ENCODE measurements around the gene KCNQ1. TPM values are rescaled to one million over a fixed set of nuclear protein-coding genes. Genes with fewer than 3 reads are reported as not detected.
"Not testable (repeated sequence)": the region's sequence is repeated elsewhere in the genome, so short reads cannot be mapped to it uniquely, and the experiment has no call there.

The KCNQ1 gene
- total RNA-seq, 2 experiments from 2014 or later, result 9.1 to 10.9 TPM

DNA sequence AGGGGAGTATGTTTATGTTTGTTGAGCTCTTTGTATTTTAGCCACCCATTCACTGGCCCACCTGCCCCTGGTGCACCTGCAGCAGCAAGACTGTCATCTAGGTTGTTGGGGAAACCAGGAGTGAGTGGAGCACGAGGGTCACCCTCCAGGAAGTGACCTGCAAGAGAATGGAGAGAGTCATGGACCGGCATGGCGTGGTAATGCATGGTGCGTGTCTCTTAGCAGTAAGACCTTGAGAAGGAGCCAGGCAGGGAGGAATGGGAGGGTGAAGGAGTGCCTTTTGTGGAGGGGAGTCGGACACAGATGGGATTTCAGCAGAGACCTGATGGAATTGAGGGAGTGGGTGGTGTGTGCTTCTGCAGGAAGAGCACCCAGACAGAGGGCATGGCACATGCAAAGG is 37.9 kb downstream of the KCNQ1 start:
- ChIA-PET CTCF (no interaction called here), POLR2A (no interaction called here)
- Mint-ChIP-seq H3K9me3 (ENCODE audit: low read depth) (peaks cover 32% of the 10 kb centered on the region), H3K27ac (no peak overlapping the region), H3K27me3 (no peaks in the 10 kb centered on the region), H3K36me3 (ENCODE audit: low read depth) (peaks cover 48% of the 10 kb centered on the region), H3K4me3 (no peak overlapping the region), H3K4me1 (peaks cover 26% of the 10 kb centered on the region)
- DNase-seq (no peak), ATAC-seq (no peak)
- intact Hi-C loops (cut with DNase I, micrococcal nuclease), result loop anchor here in 1 of 2 experiments (5.0 kb wide), 1 partner anchor 35 kb away; the partner anchor contains the start of gene KCNQ1

DNA sequence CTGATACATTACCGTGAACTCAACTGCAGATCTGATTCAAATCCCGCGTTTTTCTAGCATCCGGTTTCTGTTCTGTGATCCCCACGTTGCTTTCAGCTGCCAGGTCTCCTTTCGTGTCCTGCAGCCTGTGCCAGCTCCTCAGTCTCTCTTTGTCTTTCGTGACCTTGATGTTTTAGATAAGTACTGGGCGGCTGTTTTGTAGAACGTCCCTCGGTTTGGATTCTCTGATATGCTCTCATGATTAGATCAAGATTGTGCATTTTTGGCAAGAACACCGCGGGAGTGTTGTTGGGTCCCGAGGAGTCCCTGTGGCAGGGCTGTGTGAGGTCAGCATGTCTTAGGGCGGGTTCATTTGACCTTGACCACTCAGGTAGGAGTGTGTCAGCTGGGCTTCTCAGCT is 38.6 kb downstream of the KCNQ1 start:
- Mint-ChIP-seq H3K27ac (no peak overlapping the region), H3K4me1 (peaks cover 26% of the 10 kb centered on the region), H3K9me3 (ENCODE audit: low read depth) (peaks cover 35% of the 10 kb centered on the region), H3K36me3 (ENCODE audit: low read depth) (peaks cover 48% of the 10 kb centered on the region), H3K27me3 (no peaks in the 10 kb centered on the region), H3K4me3 (no peak overlapping the region)
- DNase-seq (no peak), ATAC-seq (no peak)
- CTCF ChIA-PET, result interaction anchor here (1.8 kb wide), 1 partner anchor 57 kb away, joined by 3 read pairs; no protein-coding TSS in a partner anchor
- POLR2A ChIA-PET, result no interaction called here
- intact Hi-C loops (cut with DNase I, micrococcal nuclease), result loop anchor here in 1 of 2 experiments (5.0 kb wide), 1 partner anchor 36 kb away; the partner anchor contains the start of gene KCNQ1

DNA sequence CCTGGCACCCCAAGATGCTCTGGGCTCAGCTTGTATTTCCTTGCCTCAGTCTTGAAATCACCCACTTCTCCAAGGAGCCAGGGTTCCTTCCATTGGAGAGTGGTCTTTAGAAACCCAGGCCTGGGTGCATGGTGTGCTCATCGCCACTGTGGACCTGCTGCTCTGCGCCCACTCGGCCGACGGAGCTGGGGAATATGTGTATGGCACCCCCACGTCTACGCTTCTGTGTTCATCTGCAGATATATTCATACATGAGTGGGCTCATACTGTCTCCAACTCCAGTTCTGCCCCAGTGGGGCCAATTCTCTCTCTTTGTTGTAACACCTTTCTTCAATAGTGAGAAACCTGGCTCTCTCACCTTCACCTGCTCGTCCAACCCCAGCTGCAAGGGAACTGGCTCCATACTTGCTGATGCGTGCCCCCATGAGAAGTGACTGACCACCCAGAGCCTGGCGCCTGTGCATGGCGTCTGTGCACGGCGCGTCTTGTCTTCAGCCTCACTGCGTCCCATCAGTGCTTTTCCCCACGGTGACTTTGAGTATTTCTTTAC is 39.8 kb downstream of the KCNQ1 start:
- Mint-ChIP-seq H3K4me3 (no peak overlapping the region), H3K4me1 (peaks cover 24% of the 10 kb centered on the region), H3K9me3 (ENCODE audit: low read depth) (peaks cover 40% of the 10 kb centered on the region), H3K36me3 (ENCODE audit: low read depth) (peaks cover 45% of the 10 kb centered on the region), H3K27me3 (no peaks in the 10 kb centered on the region), H3K27ac (no peak overlapping the region)
- ATAC-seq (no peak), DNase-seq (no peak)
- intact Hi-C loops (cut with DNase I, micrococcal nuclease), result loop anchor here in 1 of 2 experiments (5.0 kb wide), 1 partner anchor 37 kb away; the partner anchor contains the start of gene KCNQ1
- ChIA-PET CTCF (interaction anchor here (1.8 kb wide), 1 partner anchor 58 kb away, joined by 3 read pairs; no protein-coding TSS in a partner anchor), POLR2A (no interaction called here)

GRCh38 chr11:2488004-2488403 is 43.2 kb downstream of the KCNQ1 start:
- CTCF ChIA-PET, result interaction anchor here (0.8 kb wide), 1 partner anchor 1011 kb away, joined by 3 read pairs; no protein-coding TSS in a partner anchor
- DNase-seq (no peak), ATAC-seq (no peak)
- no peaks in the 10 kb centered on the region for H3K4me1 Mint-ChIP-seq
- POLR2A ChIA-PET, result no interaction called here
- H3K4me3 Mint-ChIP-seq, result no peak overlapping the region
- peaks cover 38% of the 10 kb centered on the region for H3K9me3 Mint-ChIP-seq (ENCODE audit: low read depth)
- intact Hi-C loops (cut with DNase I, micrococcal nuclease), result no loop called here
- peaks cover 38% of the 10 kb centered on the region for H3K36me3 Mint-ChIP-seq (ENCODE audit: low read depth)
- no peak overlapping the region for H3K27ac Mint-ChIP-seq
- no peaks in the 10 kb centered on the region for H3K27me3 Mint-ChIP-seq

- ATAC-seq (no peak), DNase-seq (no peak)
- ChIA-PET CTCF (interaction anchor here (0.6 kb wide), 1 partner anchor 891 kb away, joined by 3 read pairs; no protein-coding TSS in a partner anchor), POLR2A (interaction anchor here (0.7 kb wide), 1 partner anchor 65 kb away, joined by 3 read pairs; no protein-coding TSS in a partner anchor)
- H3K27me3 Mint-ChIP-seq, result no peaks in the 10 kb centered on the region
- H3K27ac Mint-ChIP-seq, result no peak overlapping the region
- peaks cover 42% of the 10 kb centered on the region for H3K9me3 Mint-ChIP-seq (ENCODE audit: low read depth)
- intact Hi-C loops (cut with DNase I, micrococcal nuclease), result no loop called here
- no peak overlapping the region for H3K4me3 Mint-ChIP-seq
- H3K36me3 Mint-ChIP-seq (ENCODE audit: low read depth), result peaks cover 38% of the 10 kb centered on the region
- no peaks in the 10 kb centered on the region for H3K4me1 Mint-ChIP-seq
Measured at GRCh38 chr11:2489083-2489482, 44.3 kb downstream of the KCNQ1 start.

DNA sequence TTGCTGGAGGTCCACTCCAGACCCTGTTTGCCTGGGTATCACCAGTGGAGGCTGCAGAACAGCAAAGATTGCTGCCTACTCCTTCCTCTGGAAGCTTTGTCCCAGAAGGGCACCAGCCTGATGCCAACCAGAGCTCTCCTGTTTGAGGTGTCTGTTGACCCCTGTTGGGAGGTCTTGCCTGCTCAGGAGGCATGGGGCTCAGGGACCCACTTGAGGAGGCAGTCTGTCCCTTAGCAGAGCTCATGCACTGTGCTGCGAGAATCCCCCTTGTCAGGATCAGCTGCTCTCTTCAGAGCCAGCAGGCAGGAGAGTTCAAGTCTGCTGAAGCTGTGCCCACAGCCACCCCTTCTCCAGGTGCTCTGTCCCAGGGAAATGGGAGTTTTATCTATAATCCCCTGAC is 53.1 kb downstream of the KCNQ1 start:
- POLR2A ChIA-PET; H3K27ac Mint-ChIP-seq; intact Hi-C loops (cut with DNase I, micrococcal nuclease); H3K27me3 Mint-ChIP-seq; H3K4me3 Mint-ChIP-seq; H3K4me1 Mint-ChIP-seq; DNase-seq; ATAC-seq: not testable (repeated sequence)
- peaks cover 40% of the 10 kb centered on the region for H3K36me3 Mint-ChIP-seq (ENCODE audit: low read depth)
- CTCF ChIA-PET, result interaction anchor here (0.8 kb wide), 1 partner anchor 390 kb away, joined by 3 read pairs; no protein-coding TSS in a partner anchor
- peaks cover 44% of the 10 kb centered on the region for H3K9me3 Mint-ChIP-seq (ENCODE audit: low read depth)

DNA sequence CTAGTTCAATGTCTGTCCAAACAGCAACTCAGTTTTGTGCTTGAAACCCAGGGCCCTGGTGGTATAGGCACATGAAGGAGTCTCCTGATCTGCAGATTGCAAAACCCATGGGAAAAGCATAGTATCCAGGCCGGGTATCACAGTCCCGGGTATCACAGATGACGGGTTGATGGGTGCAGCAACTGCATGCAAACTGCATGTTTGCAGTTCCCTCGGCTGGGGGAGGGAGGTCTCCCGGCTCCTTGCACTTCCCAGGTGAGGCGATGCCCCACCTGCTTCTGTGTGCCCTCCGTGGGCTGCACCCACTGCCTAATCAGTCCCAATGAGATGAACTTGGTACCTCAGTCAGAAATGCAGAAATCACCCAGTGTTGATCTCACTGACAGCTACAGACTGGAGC is 53.9 kb downstream of the KCNQ1 start:
- DNase-seq (no peak), ATAC-seq (no peak)
- Mint-ChIP-seq H3K4me3 (no peak overlapping the region), H3K4me1 (peaks cover 2% of the 10 kb centered on the region), H3K36me3 (ENCODE audit: low read depth) (peaks cover 39% of the 10 kb centered on the region), H3K27me3 (no peaks in the 10 kb centered on the region), H3K9me3 (ENCODE audit: low read depth) (peaks cover 44% of the 10 kb centered on the region), H3K27ac (no peak overlapping the region)
- CTCF ChIA-PET, result no interaction called here
- POLR2A ChIA-PET, result no interaction called here
- intact Hi-C loops (cut with DNase I, micrococcal nuclease), result no loop called here

GRCh38 chr11:2507212-2507901 is 62.5 kb downstream of the KCNQ1 start:
- no peak overlapping the region for H3K4me3 Mint-ChIP-seq
- no peaks in the 10 kb centered on the region for H3K36me3 Mint-ChIP-seq (ENCODE audit: low read depth)
- no peak for ATAC-seq
- intact Hi-C loops (cut with DNase I, micrococcal nuclease), result no loop called here
- POLR2A ChIA-PET, result no interaction called here
- H3K9me3 Mint-ChIP-seq (ENCODE audit: low read depth), result peaks cover 3% of the 10 kb centered on the region
- no peaks in the 10 kb centered on the region for H3K4me1 Mint-ChIP-seq
- no peak for DNase-seq
- no peaks in the 10 kb centered on the region for H3K27me3 Mint-ChIP-seq
- CTCF ChIA-PET, result interaction anchor here (0.6 to 1.9 kb wide), 5 partner anchors 20 to 1333 kb away, joined by 3 to 7 read pairs (median 3); partner anchors contain the start of gene RHOG
- H3K27ac Mint-ChIP-seq, result no peak overlapping the region

DNA sequence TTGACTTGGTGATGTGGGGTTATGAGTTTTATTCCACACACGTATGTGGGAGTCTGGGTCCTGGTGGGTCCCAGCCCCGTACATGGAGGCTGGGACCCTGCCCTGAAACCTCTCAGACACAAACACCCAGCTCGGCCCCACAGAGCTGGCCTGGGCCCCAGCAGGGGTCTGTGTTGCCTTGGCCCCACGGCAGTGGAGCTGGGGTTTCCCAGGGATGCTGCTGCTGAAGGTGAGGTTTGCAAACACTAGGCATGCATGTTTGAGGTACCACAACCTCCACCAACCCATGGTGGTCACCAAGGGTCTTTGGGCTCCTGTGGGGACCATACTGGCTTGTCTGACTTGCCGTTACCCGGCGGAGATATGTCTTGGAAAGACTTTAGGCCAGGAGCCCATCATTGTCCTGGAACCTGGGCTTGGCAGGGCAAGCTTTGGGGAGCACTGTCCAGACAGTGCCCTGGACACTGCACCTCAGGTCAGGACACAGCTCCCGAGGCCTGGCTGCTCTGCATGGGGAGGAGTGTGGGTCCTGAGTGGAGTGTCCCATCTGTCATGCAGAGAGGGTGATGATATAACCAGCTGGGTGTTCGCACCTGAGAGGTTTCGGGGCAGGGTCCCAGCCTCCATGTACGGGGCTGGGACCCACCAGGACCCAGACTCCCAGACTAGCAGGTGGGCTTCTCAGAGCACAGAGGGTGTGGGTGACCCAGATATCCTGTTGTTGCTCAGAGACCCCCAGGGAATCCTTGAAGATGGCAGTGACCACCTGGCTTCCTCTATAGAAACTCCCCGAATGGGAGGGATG is 63.3 kb downstream of the KCNQ1 start:
- no peak overlapping the region for H3K4me3 Mint-ChIP-seq
- POLR2A ChIA-PET, result no interaction called here
- no peak for DNase-seq
- no peaks in the 10 kb centered on the region for H3K9me3 Mint-ChIP-seq (ENCODE audit: low read depth)
- no peaks in the 10 kb centered on the region for H3K4me1 Mint-ChIP-seq
- H3K27ac Mint-ChIP-seq, result no peak overlapping the region
- CTCF ChIA-PET, result interaction anchor here (0.6 to 1.2 kb wide), 4 partner anchors 23 to 1333 kb away, joined by 3 to 4 read pairs (median 3); partner anchors contain the start of gene RHOG
- ATAC-seq, result no peak
- no peaks in the 10 kb centered on the region for H3K27me3 Mint-ChIP-seq
- intact Hi-C loops (cut with DNase I, micrococcal nuclease), result no loop called here
- H3K36me3 Mint-ChIP-seq (ENCODE audit: low read depth), result no peaks in the 10 kb centered on the region

DNA sequence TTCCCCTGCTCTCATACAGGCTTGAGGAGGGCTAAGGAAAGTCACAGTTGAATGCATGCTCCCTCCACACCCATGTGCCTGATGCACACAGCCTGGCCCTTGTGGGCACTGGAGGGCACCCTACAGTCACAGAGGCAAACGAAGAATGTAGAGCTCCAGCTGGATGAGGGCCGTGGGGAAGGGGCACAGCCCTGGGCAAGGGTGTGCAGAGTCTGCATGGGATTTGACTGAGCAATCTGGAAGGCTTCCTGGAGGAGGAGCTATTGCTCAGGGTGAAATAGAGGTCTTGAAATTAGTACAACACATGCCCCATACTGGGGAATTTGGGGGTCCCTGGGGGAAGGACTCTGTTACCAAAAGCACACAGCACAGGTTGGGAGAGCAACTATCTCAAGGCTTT is 64.0 kb downstream of the KCNQ1 start:
- no peak overlapping the region for H3K27ac Mint-ChIP-seq
- CTCF ChIA-PET, result interaction anchor here (1.0 to 1.2 kb wide), 2 partner anchors 22 to 204 kb away, joined by 3 to 4 read pairs; no protein-coding TSS in a partner anchor
- no peak overlapping the region for H3K4me3 Mint-ChIP-seq
- POLR2A ChIA-PET, result no interaction called here
- DNase-seq (no peak), ATAC-seq (no peak)
- H3K36me3 Mint-ChIP-seq (ENCODE audit: low read depth), result no peaks in the 10 kb centered on the region
- H3K9me3 Mint-ChIP-seq (ENCODE audit: low read depth), result no peaks in the 10 kb centered on the region
- intact Hi-C loops (cut with DNase I, micrococcal nuclease), result no loop called here
- no peaks in the 10 kb centered on the region for H3K27me3 Mint-ChIP-seq
- no peaks in the 10 kb centered on the region for H3K4me1 Mint-ChIP-seq

DNA sequence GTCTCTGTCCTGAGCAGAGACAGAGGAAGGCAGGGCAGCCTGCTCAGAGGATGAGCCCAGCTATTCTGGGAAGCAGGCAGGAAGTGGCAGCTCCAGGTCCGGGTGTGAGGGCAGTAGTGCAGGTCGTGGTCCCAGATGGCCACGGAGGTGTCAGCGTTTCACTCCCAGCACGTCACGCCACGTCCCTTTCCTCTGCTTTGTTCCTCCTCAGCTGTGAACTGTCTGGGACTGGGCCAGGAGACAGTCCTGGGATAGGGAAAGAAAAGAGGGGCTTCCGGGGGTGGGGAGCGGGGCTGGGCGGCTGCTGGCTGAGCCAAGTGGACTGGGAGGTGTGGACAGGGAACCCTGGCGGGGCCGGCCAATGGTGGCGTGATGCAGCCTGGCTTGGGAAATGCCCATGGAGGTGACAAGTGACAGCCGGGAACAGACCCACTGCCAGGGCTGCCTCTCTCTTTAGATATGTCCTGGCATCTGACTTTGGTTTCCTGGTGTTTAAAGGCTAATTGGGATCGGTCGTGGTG is 64.7 kb downstream of the KCNQ1 start:
- no peak overlapping the region for H3K27ac Mint-ChIP-seq
- H3K36me3 Mint-ChIP-seq (ENCODE audit: low read depth), result no peaks in the 10 kb centered on the region
- H3K4me1 Mint-ChIP-seq, result no peaks in the 10 kb centered on the region
- no peaks in the 10 kb centered on the region for H3K27me3 Mint-ChIP-seq
- ChIA-PET POLR2A (no interaction called here), CTCF (interaction anchor here (1.6 kb wide), 1 partner anchor 89 kb away, joined by 3 read pairs; no protein-coding TSS in a partner anchor)
- intact Hi-C loops (cut with DNase I, micrococcal nuclease), result no loop called here
- H3K4me3 Mint-ChIP-seq, result no peak overlapping the region
- ATAC-seq (no peak), DNase-seq (no peak)
- no peaks in the 10 kb centered on the region for H3K9me3 Mint-ChIP-seq (ENCODE audit: low read depth)
